Neural progenitor cell (in vitro differentiated cells): ENCODE measurements around the gene RGS3.

Source experiments
- CTCF ChIP-seq: fragments of 200-600 bp; sonication (generic); IDR thresholded peaks from 2 replicates; pipeline ENCODE4 v1.5.1; 2017; ENCODE audit warnings: antibody characterized with exemption, mild to moderate bottlenecking
- EZH2 ChIP-seq: fragments of 200-600 bp; sonication (generic); IDR thresholded peaks from 2 replicates; pipeline ENCODE4 v1.6.1; 2017; ENCODE audit warnings: antibody characterized with exemption, mild to moderate bottlenecking, moderate library complexity

GRCh38 chr9:113632776-113633590 lies 169.5 kb downstream of the RGS3 start:
- TF ChIP-seq CTCF (no peak), EZH2 (no peak)
